HG03378 (cell line): ENCODE data around the gene SYT13.

Source experiments
- ATAC-seq: cut with Tn5 transposase; IDR thresholded peaks from one replicate; pipeline ENCODE4 v1.9.1; 2021; ENCODE audit warnings: mild to moderate bottlenecking, moderate library complexity; ENCODE audit not compliant: unreplicated experiment

Gene SYT13

GRCh38 chr11:45285930-45286632 lies at the start of gene SYT13:
SYT13 (minus strand) TSS chr11:45286341; CDS start chr11:45286207, 134 bp downstream.
- ATAC-seq = no peak

- no peak for ATAC-seq
Observed at GRCh38 chr11:45335434-45335833, 49.3 kb upstream of the SYT13 start.

- ATAC-seq = no peak
Observed at GRCh38 chr11:45334836-45335235, 48.7 kb upstream of the SYT13 start.

GRCh38 chr11:45334410-45334809 lies 48.3 kb upstream of the SYT13 start:
- no peak for ATAC-seq

- ATAC-seq = no peak
Observed at GRCh38 chr11:45333001-45333971, 47.1 kb upstream of the SYT13 start.

- no peak for ATAC-seq
Observed at GRCh38 chr11:45332276-45332934, 46.3 kb upstream of the SYT13 start.

GRCh38 chr11:45331839-45332238 lies 45.7 kb upstream of the SYT13 start:
- no peak for ATAC-seq

GRCh38 chr11:45328726-45329125 lies 42.6 kb upstream of the SYT13 start:
- no peak for ATAC-seq

- no peak for ATAC-seq
Observed at GRCh38 chr11:45324459-45324858, 38.3 kb upstream of the SYT13 start.

GRCh38 chr11:45323601-45324249 lies 37.6 kb upstream of the SYT13 start:
- ATAC-seq = no peak

- no peak for ATAC-seq
Observed at GRCh38 chr11:45322891-45323600, 36.9 kb upstream of the SYT13 start.

GRCh38 chr11:45322111-45322705 lies 36.1 kb upstream of the SYT13 start:
- no peak for ATAC-seq

- ATAC-seq = no peak
Observed at GRCh38 chr11:45321669-45322068, 35.5 kb upstream of the SYT13 start.

GRCh38 chr11:45321031-45321595 lies 35.0 kb upstream of the SYT13 start:
- ATAC-seq = no peak

- no peak for ATAC-seq
Observed at GRCh38 chr11:45320371-45320770, 34.2 kb upstream of the SYT13 start.

GRCh38 chr11:45319077-45319476 lies 32.9 kb upstream of the SYT13 start:
- no peak for ATAC-seq

GRCh38 chr11:45318516-45318915 lies 32.4 kb upstream of the SYT13 start:
- ATAC-seq = no peak

GRCh38 chr11:45316258-45316657 lies 30.1 kb upstream of the SYT13 start:
- ATAC-seq = no peak

- ATAC-seq = no peak
Observed at GRCh38 chr11:45314900-45315299, 28.8 kb upstream of the SYT13 start.
